Hematopoietic multipotent progenitor cell treated with erythropoietin and hydrocortisone succinate and interleukin-3 and kit ligand, for 4 days (in vitro differentiated cells): ENCODE data around the gene HDHD2.
"Not testable (repeated sequence)": the region's sequence is repeated elsewhere in the genome, so short reads cannot be mapped to it uniquely, and the experiment has no call there.

Experiments used
- DNase-seq: peaks from one replicate; pipeline ENCODE4 v3.0.0-alpha.2; 2015

HDHD2 gene

GRCh38 chr18:47150029-47150823 lies at the start of gene HDHD2:
Gene HDHD2, minus strand, starts transcription at chr18:47150500. Its CDS starts 14,061 bp downstream, at chr18:47136439.
- peak; percentile 88 for DNase-seq

- not testable (repeated sequence) for DNase-seq
Measured at GRCh38 chr18:47195961-47196360, 45.7 kb upstream of the HDHD2 start.

GRCh38 chr18:47191961-47192360 lies 41.7 kb upstream of the HDHD2 start:
- DNase-seq: no peak

- DNase-seq: no peak
Measured at GRCh38 chr18:47187721-47188120, 37.4 kb upstream of the HDHD2 start.

- DNase-seq: peak; percentile 87
Measured at GRCh38 chr18:47184419-47185050, 34.2 kb upstream of the HDHD2 start.

- not testable (repeated sequence) for DNase-seq
Measured at GRCh38 chr18:47182156-47182555, 31.9 kb upstream of the HDHD2 start.

GRCh38 chr18:47180765-47181164 lies 30.5 kb upstream of the HDHD2 start:
- DNase-seq: no peak

- DNase-seq: no peak
Measured at GRCh38 chr18:47179520-47179919, 29.2 kb upstream of the HDHD2 start.

- peak; percentile 94 for DNase-seq
Measured at GRCh38 chr18:47175898-47176575, 25.7 kb upstream of the HDHD2 start, which contains the start of gene IER3IP1. Gene IER3IP1, minus strand, starts transcription at chr18:47176364. Its CDS starts 87 bp downstream, at chr18:47176277.

- DNase-seq: no peak
Measured at GRCh38 chr18:47175283-47175897, 25.1 kb upstream of the HDHD2 start.

- DNase-seq: no peak
Measured at GRCh38 chr18:47174545-47175116, 24.3 kb upstream of the HDHD2 start.

GRCh38 chr18:47172476-47172875 lies 22.2 kb upstream of the HDHD2 start:
- DNase-seq: no peak

- DNase-seq: peak; percentile 23
Measured at GRCh38 chr18:47168913-47169312, 18.6 kb upstream of the HDHD2 start.

GRCh38 chr18:47168509-47168908 lies 18.2 kb upstream of the HDHD2 start:
- no peak for DNase-seq

GRCh38 chr18:47166294-47166693 lies 16.0 kb upstream of the HDHD2 start:
- no peak for DNase-seq

GRCh38 chr18:47163241-47163640 lies 12.9 kb upstream of the HDHD2 start:
- no peak for DNase-seq

- no peak for DNase-seq
Measured at GRCh38 chr18:47160256-47160655, 10.0 kb upstream of the HDHD2 start.

- not testable (repeated sequence) for DNase-seq
Measured at GRCh38 chr18:47158404-47158803, 8.1 kb upstream of the HDHD2 start.

GRCh38 chr18:47151439-47151838 lies 1.1 kb upstream of the HDHD2 start:
- peak; percentile 90 for DNase-seq

GRCh38 chr18:47150824-47151366 lies 595 bp upstream of the HDHD2 start:
- DNase-seq: no peak

- DNase-seq: peak; percentile 48
Measured at GRCh38 chr18:47149457-47150028, 757 bp downstream of the HDHD2 start.

GRCh38 chr18:47146206-47146605 lies 4.1 kb downstream of the HDHD2 start:
- DNase-seq: no peak
